ENCODE measurements around the gene PDS5B.

Gene PDS5B

GRCh38 chr13:32676242-32676641 is 90.0 kb downstream of the PDS5B start:
- no peak overlapping the region for H3K4me3 ChIP-seq (ENCODE audit: control insufficient read depth, low read depth, low read length)
- TF ChIP-seq CTCF (IDR thresholded peaks at IDR 0.05; ENCODE audit: control insufficient read depth, insufficient read depth, low read depth, low read length, missing control alignments), result no peak
- no peak for DNase-seq (ENCODE audit: low read depth)

- no peak overlapping the region for H3K4me3 ChIP-seq (ENCODE audit: control insufficient read depth, low read depth, low read length)
- TF ChIP-seq CTCF (IDR thresholded peaks at IDR 0.05; ENCODE audit: control insufficient read depth, insufficient read depth, low read depth, low read length, missing control alignments), result no peak
- DNase-seq (ENCODE audit: low read depth), result no peak
Measured at GRCh38 chr13:32682130-32682529, 95.9 kb downstream of the PDS5B start.

GRCh38 chr13:32682740-32683139 is 96.5 kb downstream of the PDS5B start:
- H3K4me3 ChIP-seq (ENCODE audit: control insufficient read depth, low read depth, low read length), result no peak overlapping the region
- DNase-seq (ENCODE audit: low read depth), result no peak
- no peak for TF ChIP-seq CTCF (IDR thresholded peaks at IDR 0.05; ENCODE audit: control insufficient read depth, insufficient read depth, low read depth, low read length, missing control alignments)

- no peak for DNase-seq (ENCODE audit: low read depth)
Measured at GRCh38 chr13:32687275-32687674, 101.0 kb downstream of the PDS5B start.

GRCh38 chr13:32695602-32696250 is 109.5 kb downstream of the PDS5B start:
- no peak for DNase-seq (ENCODE audit: low read depth)
- no peak for TF ChIP-seq CTCF (IDR thresholded peaks at IDR 0.05; ENCODE audit: control insufficient read depth, insufficient read depth, low read depth, low read length, missing control alignments)
- no peak overlapping the region for H3K4me3 ChIP-seq (ENCODE audit: control insufficient read depth, low read depth, low read length)

More at GRCh38 chr13:32687275-32687674, 101.0 kb downstream of the PDS5B start:
- H3K4me3 ChIP-seq (ENCODE audit: control insufficient read depth, low read depth, low read length), result no peak overlapping the region
- TF ChIP-seq CTCF (IDR thresholded peaks at IDR 0.05; ENCODE audit: control insufficient read depth, insufficient read depth, low read depth, low read length, missing control alignments), result no peak

- no peak for DNase-seq (ENCODE audit: low read depth)
- TF ChIP-seq CTCF (IDR thresholded peaks at IDR 0.05; ENCODE audit: control insufficient read depth, insufficient read depth, low read depth, low read length, missing control alignments), result no peak
- H3K4me3 ChIP-seq (ENCODE audit: control insufficient read depth, low read depth, low read length), result no peak overlapping the region
Measured at GRCh38 chr13:32707471-32707870, 121.2 kb downstream of the PDS5B start.
